Measurements from ENCODE around the gene HHIPL1.

DNA sequence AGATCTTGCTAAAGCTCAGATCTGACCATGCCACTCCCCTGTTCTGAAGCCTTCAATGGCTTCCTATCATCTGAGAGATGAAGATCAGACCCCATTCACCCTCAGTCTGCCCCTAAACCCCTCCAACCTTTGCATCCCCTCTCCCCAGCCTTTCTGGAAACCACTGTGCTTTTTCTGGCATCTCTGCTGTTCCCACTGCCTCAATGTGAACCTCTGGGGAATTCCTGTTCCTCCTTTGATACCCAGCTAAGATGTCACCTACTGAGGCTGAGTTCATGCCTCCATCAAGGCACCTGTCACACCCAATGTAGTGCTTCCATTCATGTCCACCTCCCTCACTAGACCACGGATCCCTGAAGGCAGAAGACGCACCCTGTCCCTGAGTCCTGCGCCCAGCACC is 58.5 kb downstream of the HHIPL1 start:
- no peak for TF ChIP-seq EZH2 (IDR thresholded peaks at IDR 0.05; ENCODE audit: borderline replicate concordance, low read length)
- TF ChIP-seq, protein P1, sequence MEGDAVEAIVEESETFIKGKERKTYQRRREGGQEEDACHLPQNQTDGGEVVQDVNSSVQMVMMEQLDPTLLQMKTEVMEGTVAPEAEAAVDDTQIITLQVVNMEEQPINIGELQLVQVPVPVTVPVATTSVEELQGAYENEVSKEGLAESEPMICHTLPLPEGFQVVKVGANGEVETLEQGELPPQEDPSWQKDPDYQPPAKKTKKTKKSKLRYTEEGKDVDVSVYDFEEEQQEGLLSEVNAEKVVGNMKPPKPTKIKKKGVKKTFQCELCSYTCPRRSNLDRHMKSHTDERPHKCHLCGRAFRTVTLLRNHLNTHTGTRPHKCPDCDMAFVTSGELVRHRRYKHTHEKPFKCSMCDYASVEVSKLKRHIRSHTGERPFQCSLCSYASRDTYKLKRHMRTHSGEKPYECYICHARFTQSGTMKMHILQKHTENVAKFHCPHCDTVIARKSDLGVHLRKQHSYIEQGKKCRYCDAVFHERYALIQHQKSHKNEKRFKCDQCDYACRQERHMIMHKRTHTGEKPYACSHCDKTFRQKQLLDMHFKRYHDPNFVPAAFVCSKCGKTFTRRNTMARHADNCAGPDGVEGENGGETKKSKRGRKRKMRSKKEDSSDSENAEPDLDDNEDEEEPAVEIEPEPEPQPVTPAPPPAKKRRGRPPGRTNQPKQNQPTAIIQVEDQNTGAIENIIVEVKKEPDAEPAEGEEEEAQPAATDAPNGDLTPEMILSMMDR (conservative IDR thresholded peaks at IDR 0.05 in 1 of 2, IDR thresholded peaks at IDR 0.05 in 1 of 2; ENCODE audit: extremely low read depth in 1 of 2, insufficient read depth in 1 of 2, low read depth in 1 of 2, low read length in 2 of 2) = no peak
